Measurements from ENCODE around the gene NSFL1C. TPM values are rescaled to one million over a fixed set of nuclear protein-coding genes. Genes with fewer than 3 reads are reported as not detected.

Gene NSFL1C
- total RNA-seq, 1 experiment from 2014 or later: 119 TPM

GRCh38 chr20:1486566-1486965 is 19.9 kb upstream of the NSFL1C start:
- Mint-ChIP-seq H3K27ac (ENCODE audit: unreplicated experiment) (no peak overlapping the region), H3K36me3 (ENCODE audit: insufficient read depth, unreplicated experiment) (no peaks in the 10 kb centered on the region), H3K9me3 (ENCODE audit: unreplicated experiment) (no peaks in the 10 kb centered on the region), H3K4me3 (ENCODE audit: unreplicated experiment) (no peak overlapping the region), H3K4me1 (ENCODE audit: low read depth, unreplicated experiment) (no peaks in the 10 kb centered on the region), H3K27me3 (ENCODE audit: insufficient read depth, unreplicated experiment) (peaks cover 36% of the 10 kb centered on the region)
- no TSS peak for BruUV-seq (replicated peaks)
- CTCF ChIA-PET: interaction anchor here (1.5 kb wide), 1 partner anchor 17 kb away, joined by 3 read pairs; no protein-coding TSS in a partner anchor
- Histone ChIP-seq H3K36me3 (ENCODE audit: control insufficient read depth, insufficient read depth, low read length) (no peaks in the 10 kb centered on the region), H3K4me3 (ENCODE audit: low read depth, low read length) (no peak overlapping the region), H3K4me1 (no peaks in the 10 kb centered on the region), H3K9me3 (no peaks in the 10 kb centered on the region), H3K27me3 (replicated peaks; ENCODE audit: control insufficient read depth, insufficient read depth, low read length) (no peaks in the 10 kb centered on the region; the same call in 1 of the 2 replicates)
- DNase-seq: no peak
- intact Hi-C loops (cut with micrococcal nuclease; ENCODE audit: unreplicated experiment): no loop called here
- POLR2A ChIA-PET: no interaction called here
- TF ChIP-seq, protein P1, sequence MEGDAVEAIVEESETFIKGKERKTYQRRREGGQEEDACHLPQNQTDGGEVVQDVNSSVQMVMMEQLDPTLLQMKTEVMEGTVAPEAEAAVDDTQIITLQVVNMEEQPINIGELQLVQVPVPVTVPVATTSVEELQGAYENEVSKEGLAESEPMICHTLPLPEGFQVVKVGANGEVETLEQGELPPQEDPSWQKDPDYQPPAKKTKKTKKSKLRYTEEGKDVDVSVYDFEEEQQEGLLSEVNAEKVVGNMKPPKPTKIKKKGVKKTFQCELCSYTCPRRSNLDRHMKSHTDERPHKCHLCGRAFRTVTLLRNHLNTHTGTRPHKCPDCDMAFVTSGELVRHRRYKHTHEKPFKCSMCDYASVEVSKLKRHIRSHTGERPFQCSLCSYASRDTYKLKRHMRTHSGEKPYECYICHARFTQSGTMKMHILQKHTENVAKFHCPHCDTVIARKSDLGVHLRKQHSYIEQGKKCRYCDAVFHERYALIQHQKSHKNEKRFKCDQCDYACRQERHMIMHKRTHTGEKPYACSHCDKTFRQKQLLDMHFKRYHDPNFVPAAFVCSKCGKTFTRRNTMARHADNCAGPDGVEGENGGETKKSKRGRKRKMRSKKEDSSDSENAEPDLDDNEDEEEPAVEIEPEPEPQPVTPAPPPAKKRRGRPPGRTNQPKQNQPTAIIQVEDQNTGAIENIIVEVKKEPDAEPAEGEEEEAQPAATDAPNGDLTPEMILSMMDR (IDR thresholded peaks at IDR 0.05; ENCODE audit: insufficient read depth in 1 of 2, low read depth in 1 of 2, low read length in 1 of 2, severe bottlenecking in 1 of 2, unreplicated experiment in 1 of 2): no peak

GRCh38 chr20:1484438-1485116 is 17.9 kb upstream of the NSFL1C start:
- H3K36me3 ChIP-seq (ENCODE audit: control insufficient read depth, insufficient read depth, low read length): no peaks in the 10 kb centered on the region
- intact Hi-C loops (cut with micrococcal nuclease; ENCODE audit: unreplicated experiment): no loop called here
- POLR2A ChIA-PET: no interaction called here
- H3K4me1 Mint-ChIP-seq (ENCODE audit: low read depth, unreplicated experiment): peaks cover 6% of the 10 kb centered on the region
- no peak overlapping the region for H3K27ac Mint-ChIP-seq (ENCODE audit: unreplicated experiment)
- peaks cover 34% of the 10 kb centered on the region for H3K27me3 Mint-ChIP-seq (ENCODE audit: insufficient read depth, unreplicated experiment)
- BruUV-seq (replicated peaks): no TSS peak
- no peaks in the 10 kb centered on the region for H3K9me3 ChIP-seq
- CTCF ChIA-PET: no interaction called here
- no peak overlapping the region for H3K4me3 Mint-ChIP-seq (ENCODE audit: unreplicated experiment)
- no peaks in the 10 kb centered on the region for H3K4me1 ChIP-seq
- no peaks in the 10 kb centered on the region; the same call in 1 of the 2 replicates for H3K27me3 ChIP-seq (replicated peaks; ENCODE audit: control insufficient read depth, insufficient read depth, low read length)
- DNase-seq: no peak
- no peaks in the 10 kb centered on the region for H3K36me3 Mint-ChIP-seq (ENCODE audit: insufficient read depth, unreplicated experiment)
- no peak overlapping the region for H3K4me3 ChIP-seq (ENCODE audit: low read depth, low read length)
- H3K9me3 Mint-ChIP-seq (ENCODE audit: unreplicated experiment): no peaks in the 10 kb centered on the region
- TF ChIP-seq, protein P1 (IDR thresholded peaks at IDR 0.05; ENCODE audit: insufficient read depth in 1 of 2, low read depth in 1 of 2, low read length in 1 of 2, severe bottlenecking in 1 of 2, unreplicated experiment in 1 of 2): no peak

DNA sequence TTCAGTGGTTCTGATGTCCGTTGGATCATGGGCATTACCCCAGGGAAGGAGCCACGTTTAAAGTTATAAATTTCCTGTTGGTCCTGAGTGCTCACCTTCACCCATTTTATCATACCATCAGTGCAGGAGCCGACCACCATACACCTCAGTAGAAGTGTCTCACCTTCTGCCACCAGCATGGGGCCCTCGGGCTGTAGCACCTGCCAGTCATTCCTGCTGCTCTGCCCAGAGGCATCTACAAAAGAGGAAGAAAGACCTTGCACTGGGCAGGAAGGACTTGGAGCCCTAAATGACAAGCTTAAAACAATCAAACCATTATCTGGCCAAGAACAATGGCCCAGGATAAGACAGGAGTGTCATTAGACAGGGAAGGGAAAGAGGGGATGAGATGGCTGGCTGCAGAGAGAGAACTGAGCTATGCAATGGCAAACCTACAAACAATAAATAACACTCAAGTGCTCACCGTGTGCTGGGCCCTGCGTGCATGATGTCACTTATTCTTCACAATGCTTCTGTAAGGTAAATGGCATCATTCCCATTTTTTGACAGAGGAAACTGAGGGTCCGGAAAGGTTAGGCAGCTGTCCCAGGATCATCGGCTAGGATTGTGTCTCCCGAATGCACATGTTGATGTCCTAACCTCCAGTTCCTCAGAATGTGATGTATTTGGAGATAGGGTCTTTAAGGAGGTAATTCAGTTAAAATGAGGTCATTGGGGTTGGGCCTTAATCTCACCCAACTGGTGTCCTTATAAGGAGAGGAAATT is 13.4 kb upstream of the NSFL1C start:
- no peak overlapping the region for H3K4me3 Mint-ChIP-seq (ENCODE audit: unreplicated experiment)
- BruUV-seq (replicated peaks): no TSS peak
- intact Hi-C loops (cut with micrococcal nuclease; ENCODE audit: unreplicated experiment): no loop called here
- Histone ChIP-seq H3K27me3 (replicated peaks; ENCODE audit: control insufficient read depth, insufficient read depth, low read length) (no peaks in the 10 kb centered on the region), H3K4me3 (ENCODE audit: low read depth, low read length) (no peak overlapping the region), H3K36me3 (ENCODE audit: control insufficient read depth, insufficient read depth, low read length) (no peaks in the 10 kb centered on the region), H3K9me3 (no peaks in the 10 kb centered on the region), H3K4me1 (peaks cover 6% of the 10 kb centered on the region; the same call in 1 of the 2 replicates)
- peaks cover 19% of the 10 kb centered on the region for H3K27me3 Mint-ChIP-seq (ENCODE audit: insufficient read depth, unreplicated experiment)
- no peak overlapping the region for H3K27ac Mint-ChIP-seq (ENCODE audit: unreplicated experiment)
- H3K4me1 Mint-ChIP-seq (ENCODE audit: low read depth, unreplicated experiment): peaks cover 6% of the 10 kb centered on the region
- no peaks in the 10 kb centered on the region for H3K9me3 Mint-ChIP-seq (ENCODE audit: unreplicated experiment)
- POLR2A ChIA-PET: no interaction called here
- CTCF ChIA-PET: interaction anchor here (1.0 to 1.1 kb wide), 2 partner anchors 11 to 24 kb away, joined by 3 read pairs; no protein-coding TSS in a partner anchor
- H3K36me3 Mint-ChIP-seq (ENCODE audit: insufficient read depth, unreplicated experiment): no peaks in the 10 kb centered on the region
- TF ChIP-seq, protein P1 (IDR thresholded peaks at IDR 0.05; ENCODE audit: insufficient read depth in 1 of 2, low read depth in 1 of 2, low read length in 1 of 2, severe bottlenecking in 1 of 2, unreplicated experiment in 1 of 2): no peak
- DNase-seq: no peak
